ENCODE data around the gene DHX35. TPM values are rescaled to one million over a fixed set of nuclear protein-coding genes. Genes with fewer than 3 reads are reported as not detected.
A peak's percentile ranks its signal among the peaks of the same experiment; 100 is the strongest.

The DHX35 gene
- total and polyA plus RNA-seq, 2 of the 13 experiments (the other 11 are each of a cell fraction or from before 2014, with no cell fraction given) = 25.8 to 28.7 TPM

DNA sequence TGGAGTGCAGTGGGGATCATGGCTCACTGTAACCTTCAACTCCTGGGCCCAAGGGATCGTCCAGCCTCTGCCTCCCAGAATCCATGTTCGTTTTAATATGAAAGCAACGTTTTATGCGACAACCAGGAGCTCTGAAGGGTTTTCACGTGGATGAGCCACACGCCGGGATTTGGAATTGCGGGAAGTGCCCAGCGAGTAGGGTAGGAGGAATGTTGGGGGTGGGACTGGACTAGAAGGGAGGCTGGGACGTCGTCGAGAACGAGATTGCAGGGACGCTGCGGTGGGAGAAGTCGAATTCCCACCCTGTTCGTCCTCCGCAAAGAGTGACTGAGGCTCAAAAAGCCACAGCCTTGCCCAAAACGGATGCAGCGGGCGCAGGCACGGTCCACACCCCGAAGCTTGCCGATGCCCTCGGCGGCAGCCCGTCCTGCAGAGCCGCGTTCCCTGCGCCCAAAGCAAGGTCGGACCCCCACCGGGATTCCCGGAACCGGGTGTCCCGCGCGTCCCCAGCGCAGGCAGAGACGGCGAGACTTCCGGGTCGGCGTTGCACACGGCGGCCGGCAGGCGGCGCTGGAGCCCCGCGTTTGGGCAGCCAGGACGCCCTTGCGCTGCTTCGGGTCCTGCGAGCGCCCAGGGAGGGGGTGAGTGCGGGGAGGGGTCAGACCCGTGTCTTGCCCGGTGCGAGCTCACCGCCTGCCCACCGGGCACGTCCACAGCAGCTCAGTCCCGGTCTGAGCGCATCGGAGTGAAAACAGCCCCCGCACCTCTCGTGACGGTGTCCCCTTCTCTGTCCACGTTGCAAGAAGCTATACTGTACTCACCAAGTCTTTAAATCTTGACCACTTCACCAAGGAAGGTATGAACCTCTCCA is 87.8 kb downstream of the DHX35 start (continued):
- TF ChIP-seq IRF2 (CRISPR knock-in tag; IDR thresholded peaks at IDR 0.05) = peak; percentile 94
- TF ChIP-seq JARID2 (CRISPR knock-in tag; IDR thresholded peaks at IDR 0.05; ENCODE audit: insufficient replicate concordance) = peak; percentile 95
- peak; percentile 83 for TF ChIP-seq RXRA (CRISPR knock-in tag; IDR thresholded peaks at IDR 0.05)
- no peak for TF ChIP-seq THYN1 (CRISPR knock-in tag; IDR thresholded peaks at IDR 0.05; ENCODE audit: borderline replicate concordance, low read depth)
- TF ChIP-seq, protein P1, sequence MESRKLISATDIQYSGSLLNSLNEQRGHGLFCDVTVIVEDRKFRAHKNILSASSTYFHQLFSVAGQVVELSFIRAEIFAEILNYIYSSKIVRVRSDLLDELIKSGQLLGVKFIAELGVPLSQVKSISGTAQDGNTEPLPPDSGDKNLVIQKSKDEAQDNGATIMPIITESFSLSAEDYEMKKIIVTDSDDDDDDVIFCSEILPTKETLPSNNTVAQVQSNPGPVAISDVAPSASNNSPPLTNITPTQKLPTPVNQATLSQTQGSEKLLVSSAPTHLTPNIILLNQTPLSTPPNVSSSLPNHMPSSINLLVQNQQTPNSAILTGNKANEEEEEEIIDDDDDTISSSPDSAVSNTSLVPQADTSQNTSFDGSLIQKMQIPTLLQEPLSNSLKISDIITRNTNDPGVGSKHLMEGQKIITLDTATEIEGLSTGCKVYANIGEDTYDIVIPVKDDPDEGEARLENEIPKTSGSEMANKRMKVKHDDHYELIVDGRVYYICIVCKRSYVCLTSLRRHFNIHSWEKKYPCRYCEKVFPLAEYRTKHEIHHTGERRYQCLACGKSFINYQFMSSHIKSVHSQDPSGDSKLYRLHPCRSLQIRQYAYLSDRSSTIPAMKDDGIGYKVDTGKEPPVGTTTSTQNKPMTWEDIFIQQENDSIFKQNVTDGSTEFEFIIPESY (CRISPR knock-in tag; IDR thresholded peaks at IDR 0.05) = peak; percentile 77
- TF ChIP-seq ZNF704 (CRISPR knock-in tag; IDR thresholded peaks at IDR 0.05; ENCODE audit: borderline replicate concordance) = peak; percentile 72; the same call in 1 of the 2 replicates
- TF ChIP-seq RXRB (CRISPR knock-in tag; IDR thresholded peaks at IDR 0.05; ENCODE audit: borderline replicate concordance) = peak; percentile 71
- TF ChIP-seq, protein P2, sequence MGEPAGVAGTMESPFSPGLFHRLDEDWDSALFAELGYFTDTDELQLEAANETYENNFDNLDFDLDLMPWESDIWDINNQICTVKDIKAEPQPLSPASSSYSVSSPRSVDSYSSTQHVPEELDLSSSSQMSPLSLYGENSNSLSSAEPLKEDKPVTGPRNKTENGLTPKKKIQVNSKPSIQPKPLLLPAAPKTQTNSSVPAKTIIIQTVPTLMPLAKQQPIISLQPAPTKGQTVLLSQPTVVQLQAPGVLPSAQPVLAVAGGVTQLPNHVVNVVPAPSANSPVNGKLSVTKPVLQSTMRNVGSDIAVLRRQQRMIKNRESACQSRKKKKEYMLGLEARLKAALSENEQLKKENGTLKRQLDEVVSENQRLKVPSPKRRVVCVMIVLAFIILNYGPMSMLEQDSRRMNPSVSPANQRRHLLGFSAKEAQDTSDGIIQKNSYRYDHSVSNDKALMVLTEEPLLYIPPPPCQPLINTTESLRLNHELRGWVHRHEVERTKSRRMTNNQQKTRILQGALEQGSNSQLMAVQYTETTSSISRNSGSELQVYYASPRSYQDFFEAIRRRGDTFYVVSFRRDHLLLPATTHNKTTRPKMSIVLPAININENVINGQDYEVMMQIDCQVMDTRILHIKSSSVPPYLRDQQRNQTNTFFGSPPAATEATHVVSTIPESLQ (CRISPR knock-in tag; conservative IDR thresholded peaks at IDR 0.05) = no peak; the same call in 1 of the 2 replicates
- TF ChIP-seq, protein P3, sequence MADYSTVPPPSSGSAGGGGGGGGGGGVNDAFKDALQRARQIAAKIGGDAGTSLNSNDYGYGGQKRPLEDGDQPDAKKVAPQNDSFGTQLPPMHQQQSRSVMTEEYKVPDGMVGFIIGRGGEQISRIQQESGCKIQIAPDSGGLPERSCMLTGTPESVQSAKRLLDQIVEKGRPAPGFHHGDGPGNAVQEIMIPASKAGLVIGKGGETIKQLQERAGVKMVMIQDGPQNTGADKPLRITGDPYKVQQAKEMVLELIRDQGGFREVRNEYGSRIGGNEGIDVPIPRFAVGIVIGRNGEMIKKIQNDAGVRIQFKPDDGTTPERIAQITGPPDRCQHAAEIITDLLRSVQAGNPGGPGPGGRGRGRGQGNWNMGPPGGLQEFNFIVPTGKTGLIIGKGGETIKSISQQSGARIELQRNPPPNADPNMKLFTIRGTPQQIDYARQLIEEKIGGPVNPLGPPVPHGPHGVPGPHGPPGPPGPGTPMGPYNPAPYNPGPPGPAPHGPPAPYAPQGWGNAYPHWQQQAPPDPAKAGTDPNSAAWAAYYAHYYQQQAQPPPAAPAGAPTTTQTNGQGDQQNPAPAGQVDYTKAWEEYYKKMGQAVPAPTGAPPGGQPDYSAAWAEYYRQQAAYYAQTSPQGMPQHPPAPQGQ (CRISPR knock-in tag; IDR thresholded peaks at IDR 0.05; ENCODE audit: borderline replicate concordance) = peak; percentile 46; the same call in 1 of the 2 replicates
- TF ChIP-seq, protein P4, sequence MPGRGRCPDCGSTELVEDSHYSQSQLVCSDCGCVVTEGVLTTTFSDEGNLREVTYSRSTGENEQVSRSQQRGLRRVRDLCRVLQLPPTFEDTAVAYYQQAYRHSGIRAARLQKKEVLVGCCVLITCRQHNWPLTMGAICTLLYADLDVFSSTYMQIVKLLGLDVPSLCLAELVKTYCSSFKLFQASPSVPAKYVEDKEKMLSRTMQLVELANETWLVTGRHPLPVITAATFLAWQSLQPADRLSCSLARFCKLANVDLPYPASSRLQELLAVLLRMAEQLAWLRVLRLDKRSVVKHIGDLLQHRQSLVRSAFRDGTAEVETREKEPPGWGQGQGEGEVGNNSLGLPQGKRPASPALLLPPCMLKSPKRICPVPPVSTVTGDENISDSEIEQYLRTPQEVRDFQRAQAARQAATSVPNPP (CRISPR knock-in tag; IDR thresholded peaks at IDR 0.05) = peak; percentile 96
- TF ChIP-seq, protein P5, sequence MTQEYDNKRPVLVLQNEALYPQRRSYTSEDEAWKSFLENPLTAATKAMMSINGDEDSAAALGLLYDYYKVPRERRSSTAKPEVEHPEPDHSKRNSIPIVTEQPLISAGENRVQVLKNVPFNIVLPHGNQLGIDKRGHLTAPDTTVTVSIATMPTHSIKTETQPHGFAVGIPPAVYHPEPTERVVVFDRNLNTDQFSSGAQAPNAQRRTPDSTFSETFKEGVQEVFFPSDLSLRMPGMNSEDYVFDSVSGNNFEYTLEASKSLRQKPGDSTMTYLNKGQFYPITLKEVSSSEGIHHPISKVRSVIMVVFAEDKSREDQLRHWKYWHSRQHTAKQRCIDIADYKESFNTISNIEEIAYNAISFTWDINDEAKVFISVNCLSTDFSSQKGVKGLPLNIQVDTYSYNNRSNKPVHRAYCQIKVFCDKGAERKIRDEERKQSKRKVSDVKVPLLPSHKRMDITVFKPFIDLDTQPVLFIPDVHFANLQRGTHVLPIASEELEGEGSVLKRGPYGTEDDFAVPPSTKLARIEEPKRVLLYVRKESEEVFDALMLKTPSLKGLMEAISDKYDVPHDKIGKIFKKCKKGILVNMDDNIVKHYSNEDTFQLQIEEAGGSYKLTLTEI (CRISPR knock-in tag; conservative IDR thresholded peaks at IDR 0.05) = no peak
- TF ChIP-seq PAXIP1 (CRISPR knock-in tag; conservative IDR thresholded peaks at IDR 0.05) = peak; percentile 54

Data from HepG2 (cell line).